T-helper 1 cell treated with Interleukin-12 subunit alpha and Interleukin-12 subunit beta and Interleukin-4 antibody, amounts not matched to agents 30 ng/mL and 1 ng/mL, for 36 hours (primary cell): ENCODE results near the gene TTC23. TPM values are rescaled to one million over a fixed set of nuclear protein-coding genes. Genes with fewer than 3 reads are reported as not detected.
"Not testable (repeated sequence)": the region's sequence is repeated elsewhere in the genome, so short reads cannot be mapped to it uniquely, and the experiment has no call there.

Experiments
- intact Hi-C: fragments of 100-400 bp; cut with micrococcal nuclease; formaldehyde crosslinking; loops from one replicate; pipeline ENCODE4 v1.15.1; 2024
- total RNA-seq: library from RNA; stranded (reverse); gene quantifications from 2 replicates; pipeline ENCODE4 v1.2.3, GENCODE V29; 2022

TTC23 gene
- total RNA-seq, 1 donor from 2014 or later, result 2.5 TPM

- intact Hi-C loops, result no loop called here
These were observed 124.1 kb downstream of the TTC23 start for GRCh38 chr15:99125061-99125891.

- intact Hi-C loops, result no loop called here
These were observed 124.7 kb downstream of the TTC23 start for GRCh38 chr15:99124641-99125040.

- intact Hi-C loops, result no loop called here
These were observed 125.5 kb downstream of the TTC23 start for GRCh38 chr15:99123713-99124451.

GRCh38 chr15:99122831-99123712 lies 126.3 kb downstream of the TTC23 start:
- intact Hi-C loops, result no loop called here

GRCh38 chr15:99121691-99122410 lies 127.5 kb downstream of the TTC23 start:
- intact Hi-C loops, result no loop called here

GRCh38 chr15:99121207-99121606 lies 128.2 kb downstream of the TTC23 start:
- intact Hi-C loops, result no loop called here

GRCh38 chr15:99120050-99120777 lies 129.2 kb downstream of the TTC23 start:
- intact Hi-C loops, result no loop called here

GRCh38 chr15:99118801-99119546 lies 130.4 kb downstream of the TTC23 start:
- intact Hi-C loops, result no loop called here

GRCh38 chr15:99118258-99118632 lies 131.1 kb downstream of the TTC23 start:
- intact Hi-C loops, result no loop called here

GRCh38 chr15:99117563-99118257 lies 131.7 kb downstream of the TTC23 start:
- intact Hi-C loops, result no loop called here

- intact Hi-C loops, result no loop called here
These were observed 132.3 kb downstream of the TTC23 start for GRCh38 chr15:99117111-99117510.

- intact Hi-C loops, result no loop called here
These were observed 133.8 kb downstream of the TTC23 start for GRCh38 chr15:99115300-99116215.

GRCh38 chr15:99114511-99115299 lies 134.7 kb downstream of the TTC23 start:
- intact Hi-C loops, result no loop called here

GRCh38 chr15:99113547-99114271 lies 135.7 kb downstream of the TTC23 start:
- intact Hi-C loops, result no loop called here

GRCh38 chr15:99111641-99112040 lies 137.7 kb downstream of the TTC23 start:
- intact Hi-C loops, result not testable (repeated sequence)

GRCh38 chr15:99110581-99111320 lies 138.6 kb downstream of the TTC23 start:
- intact Hi-C loops, result no loop called here
